Measurements from ENCODE around the gene SLC17A8. TPM values are rescaled to one million over a fixed set of nuclear protein-coding genes. Genes with fewer than 3 reads are reported as not detected.

SLC17A8 gene
- total and polyA plus RNA-seq, 2 donors (not counting 1 experiment from before 2014, with no cell fraction given): not detected

GRCh38 chr12:100317371-100317770 lies 39.5 kb upstream of the SLC17A8 start:
- H3K9ac ChIP-seq (ENCODE audit: insufficient read depth, low read length): no peak overlapping the region
- no peak overlapping the region for H3K27ac ChIP-seq (ENCODE audit: insufficient read depth, low read length)
- no peaks in the 10 kb centered on the region for H3K9me3 ChIP-seq (ENCODE audit: control insufficient read depth, insufficient read depth, low read depth, low read length)
- no peak for DNase-seq (ENCODE audit: low read depth in 2 of 2)
- H3K4me3 ChIP-seq (replicated peaks in 1 of 4; ENCODE audit: control extremely low read depth in 1 of 4, insufficient read depth in 1 of 4, low read depth in 3 of 4, low read length in 4 of 4): no peak overlapping the region
- H4K20me1 ChIP-seq (ENCODE audit: control insufficient read depth, extremely low read depth, insufficient read depth, low read length): no peaks in the 10 kb centered on the region
- H3K4me1 ChIP-seq (ENCODE audit: control insufficient read depth, extremely low read depth, insufficient read depth, low read length): no peaks in the 10 kb centered on the region
- no peaks in the 10 kb centered on the region for H3K79me2 ChIP-seq (ENCODE audit: control insufficient read depth, insufficient read depth, low read length)
- TF ChIP-seq EZH2 (IDR thresholded peaks at IDR 0.05; ENCODE audit: low read length, missing control alignments) (no peak), CTCF (conservative IDR thresholded peaks at IDR 0.05 in 1 of 2, IDR thresholded peaks at IDR 0.05 in 1 of 2; ENCODE audit: low read depth in 1 of 2, low read length in 2 of 2) (no peak)
- no peaks in the 10 kb centered on the region for H3K27me3 ChIP-seq (ENCODE audit: control insufficient read depth, insufficient read depth, low read length)
- no peaks in the 10 kb centered on the region for H3K36me3 ChIP-seq (ENCODE audit: control insufficient read depth, insufficient read depth, low read length)
- H3K4me2 ChIP-seq (ENCODE audit: extremely low read depth, insufficient read depth, low read length): no peak overlapping the region
- H2AFZ ChIP-seq (ENCODE audit: low read length): no peak overlapping the region

GRCh38 chr12:100324498-100324897 lies 32.4 kb upstream of the SLC17A8 start:
- TF ChIP-seq EZH2 (IDR thresholded peaks at IDR 0.05; ENCODE audit: low read length, missing control alignments) (no peak), CTCF (conservative IDR thresholded peaks at IDR 0.05 in 1 of 2, IDR thresholded peaks at IDR 0.05 in 1 of 2; ENCODE audit: low read depth in 1 of 2, low read length in 2 of 2) (no peak)
- H3K27ac ChIP-seq (ENCODE audit: insufficient read depth, low read length): no peak overlapping the region
- no peak overlapping the region for H3K4me2 ChIP-seq (ENCODE audit: extremely low read depth, insufficient read depth, low read length)
- H3K9me3 ChIP-seq (ENCODE audit: control insufficient read depth, insufficient read depth, low read depth, low read length): no peaks in the 10 kb centered on the region
- no peaks in the 10 kb centered on the region for H3K36me3 ChIP-seq (ENCODE audit: control insufficient read depth, insufficient read depth, low read length)
- H3K4me1 ChIP-seq (ENCODE audit: control insufficient read depth, extremely low read depth, insufficient read depth, low read length): no peaks in the 10 kb centered on the region
- H2AFZ ChIP-seq (ENCODE audit: low read length): no peak overlapping the region
- H3K9ac ChIP-seq (ENCODE audit: insufficient read depth, low read length): no peak overlapping the region
- H3K4me3 ChIP-seq (replicated peaks in 1 of 4; ENCODE audit: control extremely low read depth in 1 of 4, insufficient read depth in 1 of 4, low read depth in 3 of 4, low read length in 4 of 4): no peak overlapping the region
- H3K27me3 ChIP-seq (ENCODE audit: control insufficient read depth, insufficient read depth, low read length): no peaks in the 10 kb centered on the region
- no peak for DNase-seq (ENCODE audit: low read depth in 2 of 2)
- H3K79me2 ChIP-seq (ENCODE audit: control insufficient read depth, insufficient read depth, low read length): no peaks in the 10 kb centered on the region
- no peaks in the 10 kb centered on the region for H4K20me1 ChIP-seq (ENCODE audit: control insufficient read depth, extremely low read depth, insufficient read depth, low read length)

DNA sequence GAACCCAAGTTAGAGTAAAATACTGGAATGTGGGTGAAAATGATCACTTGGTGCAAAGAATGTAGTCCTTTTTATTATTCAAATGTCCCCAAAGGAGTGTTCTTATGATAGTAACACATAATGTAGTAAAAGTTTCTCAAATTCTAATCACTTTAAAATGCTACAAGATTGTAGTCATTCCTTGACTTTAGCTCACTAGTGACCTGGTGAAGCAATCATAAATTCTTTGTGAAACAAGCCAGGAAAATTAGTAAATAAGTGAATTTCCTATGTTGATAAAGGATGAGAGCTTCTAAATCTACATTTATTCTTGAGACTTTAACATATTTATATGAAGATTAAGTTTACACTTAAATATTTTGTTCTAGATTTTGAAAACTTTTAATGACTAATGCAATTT lies 30.7 kb upstream of the SLC17A8 start:
- no peaks in the 10 kb centered on the region for H3K4me1 ChIP-seq (ENCODE audit: control insufficient read depth, extremely low read depth, insufficient read depth, low read length)
- H3K36me3 ChIP-seq (ENCODE audit: control insufficient read depth, insufficient read depth, low read length): no peaks in the 10 kb centered on the region
- H3K27me3 ChIP-seq (ENCODE audit: control insufficient read depth, insufficient read depth, low read length): no peaks in the 10 kb centered on the region
- H3K27ac ChIP-seq (ENCODE audit: insufficient read depth, low read length): no peak overlapping the region
- no peak for DNase-seq (ENCODE audit: low read depth in 2 of 2)
- no peaks in the 10 kb centered on the region for H3K9me3 ChIP-seq (ENCODE audit: control insufficient read depth, insufficient read depth, low read depth, low read length)
- H2AFZ ChIP-seq (ENCODE audit: low read length): no peak overlapping the region
- TF ChIP-seq CTCF (conservative IDR thresholded peaks at IDR 0.05 in 1 of 2, IDR thresholded peaks at IDR 0.05 in 1 of 2; ENCODE audit: low read depth in 1 of 2, low read length in 2 of 2) (no peak), EZH2 (IDR thresholded peaks at IDR 0.05; ENCODE audit: low read length, missing control alignments) (no peak)
- no peak overlapping the region for H3K4me3 ChIP-seq (replicated peaks in 1 of 4; ENCODE audit: control extremely low read depth in 1 of 4, insufficient read depth in 1 of 4, low read depth in 3 of 4, low read length in 4 of 4)
- H4K20me1 ChIP-seq (ENCODE audit: control insufficient read depth, extremely low read depth, insufficient read depth, low read length): no peaks in the 10 kb centered on the region
- no peak overlapping the region for H3K9ac ChIP-seq (ENCODE audit: insufficient read depth, low read length)
- H3K79me2 ChIP-seq (ENCODE audit: control insufficient read depth, insufficient read depth, low read length): no peaks in the 10 kb centered on the region
- H3K4me2 ChIP-seq (ENCODE audit: extremely low read depth, insufficient read depth, low read length): no peak overlapping the region
